HepG2 (cell line): ENCODE results near the gene EPB41L2. TPM values are rescaled to one million over a fixed set of nuclear protein-coding genes. Genes with fewer than 3 reads are reported as not detected.

ENCODE experiments used
- HDAC2 ChIP-seq: sonication (generic); formaldehyde crosslinking; IDR thresholded peaks from 2 replicates; pipeline ENCODE4 v1.4.0; 2020; ENCODE audit warnings: missing genetic modification reagents
- HMGXB3 ChIP-seq: sonication (generic); formaldehyde crosslinking; IDR thresholded peaks from 2 replicates; pipeline ENCODE4 v1.4.0; 2020; ENCODE audit warnings: missing genetic modification reagents, borderline replicate concordance
- HNF1A ChIP-seq, 2 experiments: sonication (generic) in 1 of 2; formaldehyde crosslinking in 1 of 2; IDR thresholded peaks; 2 replicates each; pipeline versions ENCODE4 v1.4.0 to v1.6.1; 2016 to 2020; ENCODE audit warnings: borderline replicate concordance in 1 of 2, low read depth in 1 of 2, mild to moderate bottlenecking in 1 of 2, missing genetic modification reagents in 1 of 2
- RFXAP ChIP-seq: sonication (generic); formaldehyde crosslinking; IDR thresholded peaks from 2 replicates; pipeline ENCODE4 v1.4.0; 2020; ENCODE audit warnings: missing genetic modification reagents, borderline replicate concordance
- TGIF2 ChIP-seq: IDR thresholded peaks from 2 replicates; pipeline ENCODE4 v1.6.1; 2016; ENCODE audit warnings: control low read depth, missing compliant biosample characterization
- THAP11 ChIP-seq: IDR thresholded peaks from 2 replicates; pipeline ENCODE4 v1.6.1; 2016; ENCODE audit warnings: missing biosample characterization, missing genetic modification reagents
- TRAFD1 ChIP-seq: sonication (generic); formaldehyde crosslinking; IDR thresholded peaks from 2 replicates; pipeline ENCODE4 v1.5.1; 2020; ENCODE audit warnings: missing genetic modification reagents, mild to moderate bottlenecking, borderline replicate concordance
- ZBTB40 ChIP-seq, 2 experiments: fragments of 450-650 bp in 1 of 2; sonication (generic) in 1 of 2; formaldehyde crosslinking in 1 of 2; IDR thresholded peaks; 2 replicates each; pipeline versions ENCODE4 v1.6.1 to v1.8.0; 2016 to 2022; ENCODE audit warnings: antibody characterized with exemption in 1 of 2, mild to moderate bottlenecking in 1 of 2, missing genetic modification reagents in 1 of 2
- polyA plus RNA-seq, 8 experiments: library from polyadenylated mRNA; depleted of rRNA in 3 of 8; stranded (reverse) in 7 of 8; unstranded in 1 of 8; fragments of >200 nt; fragmentation: Illumina TruSeq in 4 of 8; extraction: Trizol in 4 of 8; gene quantifications; 2 replicates each; pipeline versions ENCODE4 v1.2.1 to v1.2.3, GENCODE V29; 2011 to 2016; ENCODE audit warnings: low read depth in 4 of 8, missing spikeins in 1 of 8, mixed read lengths in 1 of 8; ENCODE audit not compliant: insufficient read depth in 1 of 8
- total RNA-seq, 5 experiments: library from RNA; depleted of rRNA; stranded (reverse); fragments of >200 nt; fragmentation: Illumina TruSeq; extraction: Trizol; gene quantifications; 2 replicates each; pipeline ENCODE4 v1.2.3, GENCODE V29; 2016; ENCODE audit warnings: low read depth in 1 of 5

The EPB41L2 gene
- total and polyA plus RNA-seq, 2 of the 13 experiments (the other 11 are each of a cell fraction or from before 2014, with no cell fraction given): 41.7 to 56.4 TPM

- TF ChIP-seq ZBTB40 (IDR thresholded peaks at IDR 0.05): no peak
- TF ChIP-seq ZBTB40 (CRISPR knock-in tag; IDR thresholded peaks at IDR 0.05): no peak
- TF ChIP-seq HDAC2 (CRISPR knock-in tag): peak; percentile 58; the same call in 1 of the 2 replicates
- no peak for TF ChIP-seq RFXAP (CRISPR knock-in tag)
- TF ChIP-seq TRAFD1 (CRISPR knock-in tag): no peak
- no peak for TF ChIP-seq TGIF2
- no peak for TF ChIP-seq THAP11 (CRISPR knock-in tag)
- no peak for TF ChIP-seq HMGXB3 (CRISPR knock-in tag)
- TF ChIP-seq HNF1A (IDR thresholded peaks at IDR 0.05; ENCODE audit: low read depth): peak; percentile 46; the same call in 1 of the 2 replicates
- TF ChIP-seq HNF1A (CRISPR knock-in tag; IDR thresholded peaks at IDR 0.05; ENCODE audit: borderline replicate concordance): no peak
Measured at GRCh38 chr6:130822736-130823135, 240.3 kb downstream of the EPB41L2 start (continued).
